GM18867 (cell line): ENCODE results near the gene PDE4DIP.
"Not testable (repeated sequence)": the region's sequence is repeated elsewhere in the genome, so short reads cannot be mapped to it uniquely, and the experiment has no call there.

Experiments used
- ATAC-seq: cut with Tn5 transposase; IDR thresholded peaks from one replicate; pipeline ENCODE4 v1.9.1; 2021; ENCODE audit warnings: mild to moderate bottlenecking, moderate library complexity; ENCODE audit not compliant: unreplicated experiment

Gene PDE4DIP

GRCh38 chr1:148967580-148967979, 123.4 kb downstream of the PDE4DIP start:
- ATAC-seq, result not testable (repeated sequence)

GRCh38 chr1:148968682-148969081, 124.5 kb downstream of the PDE4DIP start:
- ATAC-seq, result not testable (repeated sequence)

DNA sequence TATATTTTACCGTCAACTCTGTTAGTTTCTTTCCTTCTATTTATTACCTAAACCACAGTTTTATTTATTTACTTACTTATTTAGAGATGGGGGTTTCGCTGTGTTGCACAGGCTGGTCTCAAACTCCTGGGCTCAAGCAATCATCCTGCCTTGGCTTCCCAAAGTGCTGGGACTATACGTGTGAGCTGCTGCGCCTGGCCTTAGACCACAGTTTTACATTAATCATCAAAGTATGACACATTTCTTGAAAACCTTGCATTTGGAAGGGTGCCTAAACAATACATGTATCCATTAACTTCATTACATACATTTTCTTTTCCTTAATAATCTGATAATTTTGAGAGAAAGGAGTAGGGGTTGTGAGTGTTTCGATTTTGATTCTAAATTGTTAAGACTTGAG, 124.9 kb downstream of the PDE4DIP start:
- ATAC-seq, result not testable (repeated sequence)

GRCh38 chr1:148975453-148975852, 131.2 kb downstream of the PDE4DIP start:
- not testable (repeated sequence) for ATAC-seq

- not testable (repeated sequence) for ATAC-seq
Observed at GRCh38 chr1:148975866-148976537, 131.8 kb downstream of the PDE4DIP start.

- not testable (repeated sequence) for ATAC-seq
Observed at GRCh38 chr1:148977785-148978184, 133.6 kb downstream of the PDE4DIP start.

GRCh38 chr1:148989378-148989777, 145.2 kb downstream of the PDE4DIP start:
- ATAC-seq, result not testable (repeated sequence)

- not testable (repeated sequence) for ATAC-seq
Observed at GRCh38 chr1:148990233-148990788, 146.1 kb downstream of the PDE4DIP start.

DNA sequence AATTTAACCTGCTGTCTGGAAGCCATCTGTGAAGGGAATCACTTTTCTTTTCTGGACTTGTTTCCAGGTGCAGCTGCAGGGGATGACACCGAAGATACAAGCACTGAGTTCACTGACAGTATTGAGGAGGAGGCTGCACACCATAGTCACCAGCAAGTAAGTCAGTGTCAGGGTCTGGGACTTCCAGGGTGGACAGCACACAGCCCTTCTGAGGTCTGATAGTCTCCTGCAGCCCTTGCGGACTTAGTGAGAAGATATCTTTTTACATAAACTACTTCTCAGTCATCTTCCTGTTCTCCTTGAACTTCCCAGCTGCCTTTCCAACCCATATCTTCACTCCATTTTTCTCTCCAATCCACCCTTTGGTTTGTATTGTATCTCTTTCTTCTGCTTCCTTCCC, 147.6 kb downstream of the PDE4DIP start:
- not testable (repeated sequence) for ATAC-seq

GRCh38 chr1:148992364-148992763, 148.1 kb downstream of the PDE4DIP start:
- not testable (repeated sequence) for ATAC-seq

GRCh38 chr1:148996449-148997224, 152.4 kb downstream of the PDE4DIP start:
- not testable (repeated sequence) for ATAC-seq

DNA sequence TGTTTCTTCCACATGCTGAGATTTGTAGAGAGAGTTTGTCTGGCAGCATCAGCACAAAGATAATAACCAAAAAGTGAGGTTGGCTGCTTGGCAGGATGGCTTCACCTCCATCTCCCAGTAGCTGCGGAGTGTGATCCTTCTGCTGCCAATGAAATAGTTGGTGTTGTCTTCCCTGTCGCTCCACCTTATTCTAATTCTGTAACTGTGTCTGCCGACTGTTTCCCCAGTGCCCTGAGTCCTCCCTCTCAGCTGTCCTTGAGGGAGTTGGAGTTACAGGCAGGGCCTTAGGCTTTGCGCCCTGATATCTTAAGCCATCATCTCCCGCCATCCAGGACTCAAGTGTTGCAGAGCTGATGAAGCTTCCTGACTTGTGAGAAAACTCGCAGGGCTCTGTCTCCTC, 153.2 kb downstream of the PDE4DIP start:
- not testable (repeated sequence) for ATAC-seq

DNA sequence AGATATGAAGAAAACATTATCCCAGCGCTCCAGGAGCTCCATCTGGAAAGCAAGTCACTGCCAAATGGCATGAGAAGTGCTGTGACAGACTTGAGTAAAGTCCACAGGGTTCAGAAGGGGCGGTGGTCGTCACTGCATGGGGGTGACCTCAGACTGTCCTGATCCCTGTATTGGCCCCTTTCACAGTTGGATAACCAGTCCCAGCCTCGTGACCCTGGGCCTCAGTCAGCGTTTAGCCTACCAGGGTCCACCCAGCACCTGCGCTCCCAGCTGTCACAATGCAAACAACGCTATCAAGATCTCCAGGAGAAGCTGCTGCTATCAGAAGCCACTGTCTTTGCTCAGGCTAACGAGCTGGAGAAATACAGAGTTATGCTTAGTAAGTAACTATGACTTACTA, 158.4 kb downstream of the PDE4DIP start:
- ATAC-seq, result not testable (repeated sequence)

- ATAC-seq, result not testable (repeated sequence)
Observed at GRCh38 chr1:149008326-149008725, 164.1 kb downstream of the PDE4DIP start.

GRCh38 chr1:149008769-149009168, 164.5 kb downstream of the PDE4DIP start:
- ATAC-seq, result not testable (repeated sequence)

DNA sequence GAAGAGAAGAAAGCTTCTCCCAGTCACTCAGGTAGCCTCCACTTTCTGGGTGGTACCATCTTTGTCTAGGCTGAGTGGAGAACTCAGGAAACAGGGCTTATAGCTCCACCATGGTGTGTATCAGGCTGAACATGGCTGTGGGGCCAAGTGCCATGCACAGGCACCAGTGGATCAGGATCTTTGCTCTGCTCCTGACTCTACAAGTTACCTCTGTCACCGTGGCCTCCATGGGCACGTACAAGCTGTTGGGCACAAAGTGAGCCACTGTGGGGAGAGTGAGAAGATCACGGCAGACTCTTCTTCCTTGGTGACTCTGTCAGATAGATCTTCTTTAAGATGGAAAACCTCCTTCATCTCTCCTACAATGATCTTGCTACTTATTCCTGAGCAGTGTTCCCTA, 165.5 kb downstream of the PDE4DIP start:
- ATAC-seq, result not testable (repeated sequence)

DNA sequence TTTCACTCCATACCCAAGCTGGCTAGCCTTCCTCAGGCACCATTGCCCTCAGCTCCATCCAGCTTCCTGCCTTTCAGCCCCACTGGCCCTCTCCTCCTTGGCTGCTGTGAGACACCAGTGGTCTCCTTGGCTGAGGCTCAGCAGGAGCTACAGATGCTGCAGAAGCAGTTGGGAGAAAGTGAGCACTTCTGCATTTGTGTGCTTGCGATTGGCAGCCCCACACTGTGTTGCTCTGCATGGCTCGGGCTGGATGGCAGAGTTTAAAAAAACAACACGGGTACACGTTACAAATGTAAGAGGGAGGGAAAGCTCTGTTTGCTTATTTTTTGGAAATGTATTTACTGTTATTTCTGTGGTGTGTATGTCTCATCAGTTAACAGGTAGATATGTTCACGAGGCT, 168.4 kb downstream of the PDE4DIP start:
- ATAC-seq, result not testable (repeated sequence)

- ATAC-seq, result not testable (repeated sequence)
Observed at GRCh38 chr1:149013513-149013912, 169.3 kb downstream of the PDE4DIP start.

DNA sequence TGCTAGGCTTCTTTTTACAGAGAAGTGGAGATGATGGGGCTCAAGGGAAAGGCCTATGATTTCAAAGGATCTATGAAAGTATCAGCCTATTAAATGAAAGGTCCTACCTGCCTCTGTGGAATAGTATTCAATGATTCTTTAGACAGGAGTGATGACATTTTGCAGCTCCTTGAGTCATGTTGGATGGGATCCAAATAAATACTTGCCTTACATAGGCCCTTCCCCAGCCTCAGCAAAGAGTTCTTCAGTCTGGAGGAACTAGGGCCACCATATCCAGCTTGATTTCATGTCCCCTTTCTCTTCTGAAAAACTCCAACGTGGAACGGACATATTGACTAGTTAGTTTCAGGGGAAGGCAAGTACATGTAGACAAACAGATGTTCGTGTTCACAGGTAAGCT, 171.3 kb downstream of the PDE4DIP start:
- ATAC-seq, result not testable (repeated sequence)

- ATAC-seq, result not testable (repeated sequence)
Observed at GRCh38 chr1:149016626-149017025, 172.4 kb downstream of the PDE4DIP start.

- not testable (repeated sequence) for ATAC-seq
Observed at GRCh38 chr1:149018577-149018976, 174.3 kb downstream of the PDE4DIP start.

DNA sequence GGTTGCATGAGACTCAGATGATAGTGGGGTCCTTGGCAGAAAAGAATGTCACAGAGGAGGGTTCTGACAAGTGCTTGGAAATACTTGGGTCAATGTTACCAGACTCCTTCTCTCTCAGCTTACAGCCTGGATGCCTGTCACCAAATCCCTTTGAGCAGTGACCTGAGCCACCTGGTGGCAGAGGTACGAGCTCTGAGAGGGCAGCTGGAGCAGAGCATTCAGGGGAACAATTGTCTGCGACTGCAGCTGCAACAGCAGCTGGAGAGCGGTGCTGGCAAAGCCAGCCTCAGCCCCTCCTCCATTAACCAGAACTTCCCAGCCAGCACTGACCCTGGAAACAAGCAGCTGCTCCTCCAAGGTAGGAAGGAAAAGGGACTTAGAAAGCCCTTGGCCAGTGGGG, 180.1 kb downstream of the PDE4DIP start:
- ATAC-seq, result not testable (repeated sequence)
